SIG-M5 (cell line): ENCODE measurements around the gene CRK.
"Not testable (repeated sequence)": the region's sequence is repeated elsewhere in the genome, so short reads cannot be mapped to it uniquely, and the experiment has no call there.

Experiments
- DNase-seq: peaks from one replicate; lab custom pipeline; 2025; lab: John Stamatoyannopoulos, UW

Gene CRK

GRCh38 chr17:1387490-1388227 is 68.4 kb downstream of the CRK start:
- DNase-seq = not testable (repeated sequence)

DNA sequence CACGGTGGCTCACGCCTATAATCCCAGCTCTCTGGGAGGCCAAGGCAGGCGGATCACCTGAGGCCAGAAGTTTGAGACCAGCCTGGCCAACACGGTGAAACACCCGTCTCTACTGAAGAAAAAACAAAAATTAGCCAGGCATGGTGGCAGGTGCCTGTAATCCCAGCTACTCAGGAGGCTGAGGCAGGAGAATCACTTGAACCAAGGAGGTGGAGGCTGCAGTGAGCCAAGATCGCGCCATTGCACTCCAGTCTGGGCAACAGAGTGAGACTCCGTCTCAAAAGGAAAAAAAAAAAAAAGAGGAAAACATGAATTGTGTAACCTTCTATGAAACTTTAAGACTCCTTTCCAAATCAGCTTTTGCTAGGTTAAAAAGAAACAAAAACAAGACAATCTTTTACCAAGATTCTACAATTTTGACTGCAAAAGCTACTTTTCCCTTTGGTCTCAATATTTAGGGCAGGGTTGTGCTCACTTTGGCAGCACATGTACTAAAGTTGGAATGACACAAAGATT is 69.3 kb downstream of the CRK start:
- not testable (repeated sequence) for DNase-seq

- no peak for DNase-seq
Observed at GRCh38 chr17:1386265-1386664, 69.8 kb downstream of the CRK start.

DNA sequence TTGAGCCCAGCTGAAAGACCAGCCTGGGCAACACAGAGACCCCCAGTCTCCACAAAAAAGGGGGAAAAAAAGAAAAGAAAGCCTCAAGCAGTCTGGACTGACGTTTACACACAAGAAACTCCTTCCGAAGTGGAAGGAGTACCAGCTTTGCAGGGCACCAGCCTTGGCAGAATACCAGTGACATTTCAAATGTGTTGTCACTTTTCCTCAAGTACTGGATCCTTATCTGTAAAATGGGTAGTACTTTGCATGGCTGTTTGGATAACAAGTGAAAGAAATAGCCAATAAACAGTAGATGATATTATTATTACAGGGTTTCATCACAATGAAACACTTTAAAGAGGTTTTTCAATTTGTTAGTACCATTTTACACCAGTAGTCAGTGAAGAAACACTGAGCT is 70.2 kb downstream of the CRK start:
- no peak for DNase-seq

- DNase-seq = no peak
Observed at GRCh38 chr17:1384905-1385435, 71.1 kb downstream of the CRK start.

DNA sequence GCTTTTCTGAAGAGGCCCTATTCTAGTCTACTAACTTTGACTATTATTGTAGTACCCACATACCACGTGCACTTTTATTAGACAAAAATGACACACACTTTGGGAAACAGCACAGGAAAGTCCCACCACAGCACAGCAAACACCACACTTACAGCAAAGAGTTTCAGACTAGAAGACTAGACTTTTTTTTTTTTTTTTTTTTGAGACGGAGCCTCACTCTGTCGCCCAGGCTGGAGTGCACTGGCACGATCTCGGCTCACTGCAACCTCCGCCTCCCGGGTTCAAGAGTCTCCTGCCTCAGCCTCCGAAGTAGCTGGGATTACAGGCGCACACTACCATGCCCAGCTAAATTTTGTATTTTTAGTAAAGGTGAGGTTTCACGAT is 76.1 kb downstream of the CRK start:
- DNase-seq = no peak

GRCh38 chr17:1379208-1379929 is 76.7 kb downstream of the CRK start:
- DNase-seq = no peak

DNA sequence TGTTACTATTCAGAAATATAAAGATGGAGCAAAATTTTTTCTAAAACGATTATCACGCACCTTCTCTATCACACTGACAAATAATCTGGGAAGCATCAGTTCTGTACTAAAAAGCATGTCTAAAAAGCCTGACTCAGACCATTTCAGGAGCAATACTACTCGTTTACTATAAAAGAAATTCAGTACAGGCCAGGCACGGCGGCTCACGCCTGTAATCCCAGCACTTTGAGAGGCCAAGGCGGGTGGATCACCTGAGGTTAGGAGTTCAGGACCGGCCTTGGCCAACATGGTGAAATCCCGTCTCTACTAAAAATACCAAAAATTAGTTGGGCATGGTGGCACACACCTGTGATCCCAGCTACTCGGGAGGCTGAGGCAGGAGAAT is 77.6 kb downstream of the CRK start:
- DNase-seq = not testable (repeated sequence)

- DNase-seq = no peak
Observed at GRCh38 chr17:1377334-1377733, 78.7 kb downstream of the CRK start.

GRCh38 chr17:1376061-1376460 is 80.0 kb downstream of the CRK start:
- no peak for DNase-seq

- DNase-seq = no peak
Observed at GRCh38 chr17:1375615-1376014, 80.4 kb downstream of the CRK start.

DNA sequence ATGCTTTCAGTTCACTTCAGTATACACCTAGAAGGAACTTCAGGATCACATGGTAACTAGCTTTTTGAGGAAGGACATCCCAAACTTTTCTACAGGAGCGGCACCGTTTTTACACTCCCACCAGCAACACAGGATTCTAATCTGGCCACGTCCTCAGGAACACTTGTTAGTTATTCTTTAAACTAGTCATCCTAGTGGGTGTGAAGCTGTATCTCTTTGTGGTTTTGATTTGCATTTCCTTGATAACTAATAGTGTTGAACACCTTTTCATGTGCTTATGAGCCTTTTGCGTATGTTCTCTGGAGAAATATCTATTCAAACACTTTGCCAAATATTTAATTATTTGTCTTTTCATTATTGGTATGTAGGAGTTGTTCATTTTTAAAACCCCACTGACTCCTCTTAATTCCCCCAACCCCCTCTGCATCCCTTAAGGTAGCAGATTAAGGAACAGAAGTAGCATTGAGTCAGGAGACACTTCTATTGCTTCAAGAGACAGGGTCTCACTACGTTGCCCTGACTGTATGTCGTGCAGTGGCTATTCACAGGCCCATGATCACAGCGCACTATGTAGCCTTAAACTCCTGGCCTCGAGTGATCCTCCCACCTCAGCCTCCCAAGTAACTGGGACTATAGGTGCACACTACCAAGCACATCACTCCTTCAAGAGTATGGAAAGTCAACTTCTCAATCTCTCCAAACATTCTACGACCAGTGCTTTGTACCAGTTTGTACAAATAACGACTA is 81.4 kb downstream of the CRK start:
- no peak for DNase-seq

- no peak for DNase-seq
Observed at GRCh38 chr17:1373707-1374237, 82.3 kb downstream of the CRK start.

DNA sequence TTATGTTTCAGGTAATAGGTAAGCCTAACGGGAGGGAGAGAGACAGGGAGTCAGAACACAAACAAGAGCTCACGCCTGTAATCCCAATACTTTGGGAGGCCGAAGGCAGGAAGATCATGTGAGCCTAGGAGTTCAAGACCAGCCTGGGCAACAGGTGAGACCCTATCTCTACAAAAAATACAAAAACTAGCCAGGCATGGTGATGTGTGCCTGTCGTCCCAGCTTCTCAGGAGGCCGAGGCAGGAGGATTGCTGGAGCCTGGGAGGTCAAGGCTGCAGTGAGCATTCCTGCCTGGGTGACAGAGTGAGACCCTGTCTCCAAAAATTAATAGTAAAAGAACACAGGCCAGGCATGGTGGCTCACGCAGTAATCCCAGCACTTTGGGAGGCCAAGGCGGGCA is 83.4 kb downstream of the CRK start:
- no peak for DNase-seq

DNA sequence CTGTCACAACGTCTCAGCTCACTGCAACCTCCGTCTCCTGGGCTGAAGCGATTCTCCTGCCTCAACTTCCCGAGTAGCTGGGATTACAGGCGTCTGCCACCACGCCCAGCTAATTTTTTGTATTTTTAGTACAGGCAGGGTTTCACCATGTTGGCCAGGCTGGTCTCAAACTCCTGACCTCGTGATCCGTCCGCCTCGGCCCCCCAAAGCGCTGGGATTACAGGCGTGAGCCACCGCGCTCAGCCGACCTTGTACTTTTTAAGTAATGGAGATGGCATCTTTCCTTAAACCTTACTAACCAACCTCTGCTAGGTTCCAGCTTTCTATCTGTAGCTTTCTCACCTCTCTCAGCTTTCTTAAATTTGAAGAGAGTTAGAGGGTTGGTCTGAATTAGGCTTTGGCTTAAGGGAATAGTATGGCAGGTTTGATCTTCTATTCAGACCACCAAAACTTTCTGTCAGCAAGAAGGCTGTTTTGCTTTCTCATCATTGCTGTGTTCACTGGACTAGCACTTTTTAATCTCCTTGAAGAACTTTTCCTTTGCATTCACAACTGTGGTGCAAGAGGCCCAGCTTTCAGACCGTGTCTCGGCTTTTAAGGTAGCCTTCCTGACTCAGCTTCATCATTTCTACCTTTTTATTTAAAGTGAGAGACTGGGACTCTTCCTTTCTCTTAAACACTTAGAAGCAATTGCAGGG is 84.0 kb downstream of the CRK start:
- DNase-seq = no peak
